Right cardiac atrium (tissue), 5 donors: ENCODE measurements around the gene LGR6. TPM values are rescaled to one million over a fixed set of nuclear protein-coding genes. Genes with fewer than 3 reads are reported as not detected.
"Not testable (repeated sequence)": the region's sequence is repeated elsewhere in the genome, so short reads cannot be mapped to it uniquely, and the experiment has no call there.

Experiments used
- ATAC-seq, 2 donors: fragments of 200-7000 bp; cut with Tn5 transposase; one replicate each; pipeline versions ENCODE4 v1.8.0 to v1.9.1; 2020; ENCODE audit warnings: moderate library complexity in 2 of 2, mild to moderate bottlenecking in 1 of 2
- DNase-seq, 3 donors: peaks; one replicate each; pipeline ENCODE4 v3.0.0-alpha.2; 2020
- H3K27ac ChIP-seq: one replicate; pipeline ENCODE4 v1.5.1; 2013; ENCODE audit warnings: mild to moderate bottlenecking, low read length, control low read depth, moderate library complexity
- H3K27me3 ChIP-seq: one replicate; pipeline ENCODE4 v1.6.1; 2013; ENCODE audit not compliant: control insufficient read depth, insufficient read depth
- H3K4me1 ChIP-seq: one replicate; pipeline ENCODE4 v1.6.1; 2013; ENCODE audit warnings: low read length; ENCODE audit not compliant: control insufficient read depth, insufficient read depth
- H3K4me3 ChIP-seq: one replicate; pipeline ENCODE4 v1.5.1; 2013; ENCODE audit warnings: low read length, control low read depth
- H3K9me3 ChIP-seq: one replicate; pipeline ENCODE4 v1.6.1; 2013; ENCODE audit warnings: low read length; ENCODE audit not compliant: control insufficient read depth
- WGBS: extraction: QIAGEN DNeasy Blood & Tissue Kit; methylation state at CpG from one replicate; pipeline ENCODE4 v1.1.7; 2013; 5-methylcytosine and 5-hydroxymethylcytosine counted together
- intact Hi-C, 4 donors: fragments of 100-400 bp; cut with DNase I; formaldehyde crosslinking; loops; one replicate each; pipeline versions ENCODE4 v1.11.0 to v1.14.0; 2022 to 2023
- polyA plus RNA-seq: library from polyadenylated mRNA; stranded (reverse); fragments of 200-250 nt; gene quantifications from one replicate; pipeline ENCODE4 v1.2.3, GENCODE V29; 2013
- total RNA-seq, 4 donors: library from RNA; stranded (reverse); fragmentation: NEBNext Ultra II Directional; extraction: Animal tissue kit (Norgen Biotek cat#: 25700); gene quantifications; one replicate each; pipeline ENCODE4 v1.2.1, GENCODE V29; 2021
- donor health status: healthy with polysubstance abuse.
- donor health status: DM: no; HTN: yes; CAD: no.
- donor health status: DM: no; HTN: no; CAD: no.
- donor health status: DM: no; HTN: yes; CAD: no; lungs with severe emphysema.
- donor health status: DM: yes; HTN: yes; CAD: no.

The LGR6 gene
- total and polyA plus RNA-seq, 5 donors, result 22.4 to 52.7 (median 29.0) TPM

- H3K27ac ChIP-seq, intact Hi-C loops, ATAC-seq, H3K4me3 ChIP-seq, H3K27me3 ChIP-seq, H3K9me3 ChIP-seq, H3K4me1 ChIP-seq, DNase-seq: not testable (repeated sequence)
- WGBS, result 83% methylated on average over 3 of the region's 4 CpGs
These were observed 67.8 kb downstream of the LGR6 start for GRCh38 chr1:202261209-202261958.

GRCh38 chr1:202263628-202264027, 70.0 kb downstream of the LGR6 start:
- intact Hi-C loops, result no loop called here
- DNase-seq (no peak), ATAC-seq (no peak)
- Histone ChIP-seq H3K27ac (no peak overlapping the region), H3K9me3 (no peaks in the 10 kb centered on the region), H3K4me1 (no peaks in the 10 kb centered on the region), H3K27me3 (no peaks in the 10 kb centered on the region), H3K4me3 (no peak overlapping the region)
- 76% methylated on average over 2 of the region's 2 CpGs for WGBS

- intact Hi-C loops, result no loop called here
- Histone ChIP-seq H3K9me3 (no peaks in the 10 kb centered on the region), H3K27me3 (no peaks in the 10 kb centered on the region), H3K4me1 (no peaks in the 10 kb centered on the region), H3K4me3 (no peak overlapping the region), H3K27ac (no peak overlapping the region)
- no peak for ATAC-seq
- no peak for DNase-seq
- 59% methylated on average over 6 of the region's 6 CpGs for WGBS
These were observed 70.7 kb downstream of the LGR6 start for GRCh38 chr1:202264300-202264699.

GRCh38 chr1:202264726-202265125, 71.1 kb downstream of the LGR6 start:
- H3K27me3 ChIP-seq, result no peaks in the 10 kb centered on the region
- H3K27ac ChIP-seq, result no peak overlapping the region
- H3K4me1 ChIP-seq, result no peaks in the 10 kb centered on the region
- ATAC-seq, result no peak
- H3K4me3 ChIP-seq, result no peak overlapping the region
- no peaks in the 10 kb centered on the region for H3K9me3 ChIP-seq
- intact Hi-C loops, result no loop called here
- no peak for DNase-seq
- 59% methylated on average over 3 of the region's 3 CpGs for WGBS

GRCh38 chr1:202266061-202266765, 72.6 kb downstream of the LGR6 start:
- 87% methylated on average over 9 of the region's 9 CpGs for WGBS
- Histone ChIP-seq H3K4me3 (no peak overlapping the region), H3K9me3 (no peaks in the 10 kb centered on the region), H3K27ac (no peak overlapping the region), H3K4me1 (no peaks in the 10 kb centered on the region), H3K27me3 (no peaks in the 10 kb centered on the region)
- ATAC-seq (no peak), DNase-seq (no peak)
- intact Hi-C loops, result no loop called here

- Histone ChIP-seq H3K9me3 (no peaks in the 10 kb centered on the region), H3K4me3 (no peak overlapping the region), H3K4me1 (no peaks in the 10 kb centered on the region), H3K27me3 (no peaks in the 10 kb centered on the region), H3K27ac (no peak overlapping the region)
- DNase-seq, result no peak
- no peak for ATAC-seq
- WGBS, result 84% methylated on average over 13 of the region's 13 CpGs
- intact Hi-C loops, result no loop called here
These were observed 74.4 kb downstream of the LGR6 start for GRCh38 chr1:202268032-202268431.

- ATAC-seq, result no peak
- WGBS, result 85% methylated on average over 5 of the region's 5 CpGs
- Histone ChIP-seq H3K27me3 (no peaks in the 10 kb centered on the region), H3K4me3 (no peak overlapping the region), H3K9me3 (no peaks in the 10 kb centered on the region), H3K27ac (no peak overlapping the region), H3K4me1 (no peaks in the 10 kb centered on the region)
- no peak for DNase-seq
- intact Hi-C loops, result no loop called here
These were observed 75.2 kb downstream of the LGR6 start for GRCh38 chr1:202268817-202269216.

- Histone ChIP-seq H3K27ac (no peak overlapping the region), H3K27me3 (no peaks in the 10 kb centered on the region), H3K4me3 (no peak overlapping the region), H3K4me1 (no peaks in the 10 kb centered on the region), H3K9me3 (no peaks in the 10 kb centered on the region)
- WGBS, result 38% methylated on average over 8 of the region's 8 CpGs
- intact Hi-C loops, result no loop called here
- DNase-seq (no peak), ATAC-seq (no peak)
These were observed 77.3 kb downstream of the LGR6 start for GRCh38 chr1:202270871-202271326.

- DNase-seq, result no peak
- 80% methylated on average over 8 of the region's 8 CpGs for WGBS
- Histone ChIP-seq H3K4me1 (no peaks in the 10 kb centered on the region), H3K27ac (no peak overlapping the region), H3K9me3 (no peaks in the 10 kb centered on the region), H3K4me3 (no peak overlapping the region), H3K27me3 (no peaks in the 10 kb centered on the region)
- ATAC-seq, result no peak
- intact Hi-C loops, result no loop called here
These were observed 78.7 kb downstream of the LGR6 start for GRCh38 chr1:202272103-202272845.

- ATAC-seq (peak; percentile 12 to 33), DNase-seq (peak in 1 of 3 donors; percentile 63)
- intact Hi-C loops, result no loop called here
- Histone ChIP-seq H3K4me1 (no peaks in the 10 kb centered on the region), H3K27ac (no peak overlapping the region), H3K4me3 (no peak overlapping the region), H3K27me3 (no peaks in the 10 kb centered on the region), H3K9me3 (no peaks in the 10 kb centered on the region)
- WGBS, result 55% methylated on average over 1 of the region's 1 CpG
These were observed 81.0 kb downstream of the LGR6 start for GRCh38 chr1:202274611-202275010.
